ENCODE results near the gene SORCS2. TPM values are rescaled to one million over a fixed set of nuclear protein-coding genes. Genes with fewer than 3 reads are reported as not detected.

SORCS2 gene
- total RNA-seq, 1 donor from 2014 or later, result 29.5 TPM

DNA sequence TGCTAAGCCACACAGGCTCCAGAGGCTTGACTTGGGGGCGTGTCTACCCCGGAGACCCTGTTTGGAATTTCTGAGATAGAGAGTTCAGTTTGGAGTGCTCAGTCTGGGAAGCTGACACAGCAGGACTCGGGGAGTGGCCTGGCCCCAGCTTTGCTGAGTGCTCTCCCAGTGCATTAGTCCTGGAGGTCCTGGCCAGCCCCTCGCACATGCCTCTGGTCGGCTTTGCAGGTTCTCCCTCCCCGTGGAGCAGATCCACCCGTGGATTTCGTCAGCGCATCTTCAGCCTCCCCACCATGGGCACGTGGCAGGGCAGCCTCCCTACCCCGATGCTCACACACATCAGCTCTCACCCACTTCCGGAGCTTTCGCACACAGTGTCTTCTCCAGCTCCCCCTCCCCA is 177.2 kb downstream of the SORCS2 start:
- Mint-ChIP-seq H3K4me3 (ENCODE audit: unreplicated experiment) (no peak overlapping the region), H3K36me3 (ENCODE audit: unreplicated experiment) (no peaks in the 10 kb centered on the region), H3K27ac (ENCODE audit: unreplicated experiment) (no peak overlapping the region), H3K27me3 (ENCODE audit: unreplicated experiment) (peaks cover 5% of the 10 kb centered on the region), H3K9me3 (ENCODE audit: unreplicated experiment) (peaks cover 1% of the 10 kb centered on the region), H3K4me1 (ENCODE audit: low read depth, unreplicated experiment) (peaks cover 7% of the 10 kb centered on the region)
- DNase-seq, result no peak
- TF ChIP-seq, protein P1, sequence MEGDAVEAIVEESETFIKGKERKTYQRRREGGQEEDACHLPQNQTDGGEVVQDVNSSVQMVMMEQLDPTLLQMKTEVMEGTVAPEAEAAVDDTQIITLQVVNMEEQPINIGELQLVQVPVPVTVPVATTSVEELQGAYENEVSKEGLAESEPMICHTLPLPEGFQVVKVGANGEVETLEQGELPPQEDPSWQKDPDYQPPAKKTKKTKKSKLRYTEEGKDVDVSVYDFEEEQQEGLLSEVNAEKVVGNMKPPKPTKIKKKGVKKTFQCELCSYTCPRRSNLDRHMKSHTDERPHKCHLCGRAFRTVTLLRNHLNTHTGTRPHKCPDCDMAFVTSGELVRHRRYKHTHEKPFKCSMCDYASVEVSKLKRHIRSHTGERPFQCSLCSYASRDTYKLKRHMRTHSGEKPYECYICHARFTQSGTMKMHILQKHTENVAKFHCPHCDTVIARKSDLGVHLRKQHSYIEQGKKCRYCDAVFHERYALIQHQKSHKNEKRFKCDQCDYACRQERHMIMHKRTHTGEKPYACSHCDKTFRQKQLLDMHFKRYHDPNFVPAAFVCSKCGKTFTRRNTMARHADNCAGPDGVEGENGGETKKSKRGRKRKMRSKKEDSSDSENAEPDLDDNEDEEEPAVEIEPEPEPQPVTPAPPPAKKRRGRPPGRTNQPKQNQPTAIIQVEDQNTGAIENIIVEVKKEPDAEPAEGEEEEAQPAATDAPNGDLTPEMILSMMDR (IDR thresholded peaks at IDR 0.05; ENCODE audit: partially characterized antibody, unreplicated experiment), result no peak

DNA sequence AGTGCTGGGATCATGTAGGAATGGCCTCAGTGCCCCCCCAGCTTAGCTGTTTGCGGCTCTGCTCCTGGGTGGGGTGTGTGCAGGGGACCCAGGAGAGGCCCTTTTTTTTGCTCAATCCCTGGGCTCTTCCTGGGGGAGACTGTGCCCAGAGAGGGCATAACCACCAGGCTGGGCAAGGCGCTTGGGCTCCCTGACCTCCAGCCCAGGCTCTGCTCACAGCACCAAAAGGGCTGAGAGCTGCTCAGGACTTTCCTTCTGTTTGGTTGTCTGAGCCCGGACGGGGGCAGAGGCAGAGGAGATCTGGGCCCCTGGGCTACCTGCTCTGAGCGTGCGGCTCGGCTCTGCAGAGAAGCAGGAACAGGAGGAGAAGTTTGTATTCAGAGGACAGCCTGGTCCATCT is 177.7 kb downstream of the SORCS2 start:
- Mint-ChIP-seq H3K27ac (ENCODE audit: unreplicated experiment) (no peak overlapping the region), H3K4me1 (ENCODE audit: low read depth, unreplicated experiment) (peaks cover 5% of the 10 kb centered on the region), H3K9me3 (ENCODE audit: unreplicated experiment) (peaks cover 1% of the 10 kb centered on the region), H3K36me3 (ENCODE audit: unreplicated experiment) (no peaks in the 10 kb centered on the region), H3K27me3 (ENCODE audit: unreplicated experiment) (peaks cover 5% of the 10 kb centered on the region), H3K4me3 (ENCODE audit: unreplicated experiment) (no peak overlapping the region)
- DNase-seq, result no peak
- TF ChIP-seq, protein P1 (IDR thresholded peaks at IDR 0.05; ENCODE audit: partially characterized antibody, unreplicated experiment), result no peak

DNA sequence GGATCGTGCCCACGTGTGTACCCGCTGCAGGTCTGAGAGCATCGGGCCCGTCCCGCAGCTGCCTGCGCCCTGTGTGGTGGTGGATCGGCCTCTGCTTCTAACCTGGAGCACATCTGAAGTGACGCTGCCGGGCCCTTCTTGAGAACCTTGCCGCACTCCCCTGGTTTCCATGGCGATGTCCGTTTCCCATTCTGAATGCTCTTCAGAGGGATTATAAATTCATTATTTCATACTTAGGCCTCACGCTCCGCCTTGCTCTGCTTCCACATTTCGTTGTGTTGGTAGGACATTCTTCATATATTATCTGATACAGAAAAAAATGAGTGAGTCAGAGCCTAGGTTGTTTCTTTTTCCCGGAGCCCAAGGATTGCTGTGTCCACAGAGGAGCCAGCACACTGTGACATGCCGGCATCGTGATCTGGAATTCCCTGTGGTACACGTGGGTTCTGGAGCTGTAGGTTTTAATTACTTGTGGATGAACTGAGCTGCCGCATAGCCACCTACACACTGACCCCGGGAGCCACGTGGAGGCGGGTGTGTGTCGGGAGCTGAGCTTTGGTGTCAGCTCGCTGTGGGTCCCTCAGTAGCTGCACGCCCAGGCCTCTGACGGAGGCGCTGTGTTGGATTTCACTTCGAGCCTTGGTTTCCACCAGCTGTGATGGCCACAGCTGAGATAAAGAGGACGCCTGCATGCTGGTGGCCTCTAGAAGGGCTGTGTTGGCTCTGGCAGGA is 179.0 kb downstream of the SORCS2 start:
- Mint-ChIP-seq H3K36me3 (ENCODE audit: unreplicated experiment) (no peaks in the 10 kb centered on the region), H3K9me3 (ENCODE audit: unreplicated experiment) (peaks cover 4% of the 10 kb centered on the region), H3K4me1 (ENCODE audit: low read depth, unreplicated experiment) (peaks cover 5% of the 10 kb centered on the region), H3K27ac (ENCODE audit: unreplicated experiment) (no peak overlapping the region), H3K27me3 (ENCODE audit: unreplicated experiment) (peaks cover 5% of the 10 kb centered on the region), H3K4me3 (ENCODE audit: unreplicated experiment) (no peak overlapping the region)
- TF ChIP-seq, protein P1 (IDR thresholded peaks at IDR 0.05; ENCODE audit: partially characterized antibody, unreplicated experiment), result no peak
- no peak for DNase-seq

DNA sequence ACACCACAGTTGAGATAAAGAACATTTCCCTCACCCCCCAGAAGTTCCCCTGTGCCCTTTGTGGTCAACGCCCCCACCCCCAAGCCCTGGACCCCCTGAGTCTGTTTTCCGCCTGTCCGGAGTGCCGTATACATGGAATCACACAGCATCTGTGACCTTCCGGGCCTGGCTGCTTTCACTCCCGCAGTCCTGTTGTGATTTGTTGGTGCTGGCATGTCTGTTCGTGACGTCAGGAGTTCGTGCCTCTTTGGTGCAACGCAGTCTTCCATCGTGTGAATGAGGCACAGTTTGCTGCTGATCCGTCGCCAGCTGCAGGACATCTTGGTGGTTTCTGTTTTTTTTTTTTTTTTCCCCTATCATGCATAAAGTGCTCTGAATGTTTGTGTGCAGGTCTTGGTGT is 180.3 kb downstream of the SORCS2 start:
- H3K4me3 Mint-ChIP-seq (ENCODE audit: unreplicated experiment), result no peak overlapping the region
- no peak overlapping the region for H3K27ac Mint-ChIP-seq (ENCODE audit: unreplicated experiment)
- no peak for DNase-seq
- peaks cover 3% of the 10 kb centered on the region for H3K27me3 Mint-ChIP-seq (ENCODE audit: unreplicated experiment)
- no peaks in the 10 kb centered on the region for H3K36me3 Mint-ChIP-seq (ENCODE audit: unreplicated experiment)
- peaks cover 3% of the 10 kb centered on the region for H3K9me3 Mint-ChIP-seq (ENCODE audit: unreplicated experiment)
- H3K4me1 Mint-ChIP-seq (ENCODE audit: low read depth, unreplicated experiment), result peaks cover 6% of the 10 kb centered on the region
- TF ChIP-seq, protein P1 (IDR thresholded peaks at IDR 0.05; ENCODE audit: partially characterized antibody, unreplicated experiment), result no peak

DNA sequence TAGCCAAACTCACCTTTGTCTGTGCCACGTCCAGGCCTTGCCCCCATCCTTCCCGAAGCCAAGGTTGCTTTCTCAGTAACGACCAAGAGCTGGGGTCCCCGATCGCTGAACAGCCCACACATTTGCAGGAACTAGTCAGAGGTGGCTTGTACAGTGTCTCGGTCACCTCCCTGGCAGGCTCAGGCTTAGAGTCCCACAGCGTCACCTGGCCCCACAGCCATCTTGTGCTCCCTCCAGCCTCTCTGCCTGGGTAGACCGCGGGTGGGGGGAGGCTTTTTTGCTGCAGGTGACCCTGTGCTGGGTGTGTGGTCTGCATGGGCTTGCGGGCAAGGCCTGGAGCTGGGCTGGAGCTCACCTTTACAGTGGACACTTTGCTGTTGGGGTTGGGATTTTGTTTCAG is 182.2 kb downstream of the SORCS2 start:
- Mint-ChIP-seq H3K27me3 (ENCODE audit: unreplicated experiment) (peaks cover 3% of the 10 kb centered on the region), H3K9me3 (ENCODE audit: unreplicated experiment) (peaks cover 3% of the 10 kb centered on the region), H3K4me1 (ENCODE audit: low read depth, unreplicated experiment) (peaks cover 8% of the 10 kb centered on the region), H3K4me3 (ENCODE audit: unreplicated experiment) (no peak overlapping the region), H3K36me3 (ENCODE audit: unreplicated experiment) (no peaks in the 10 kb centered on the region), H3K27ac (ENCODE audit: unreplicated experiment) (no peak overlapping the region)
- DNase-seq, result no peak
- TF ChIP-seq, protein P1 (IDR thresholded peaks at IDR 0.05; ENCODE audit: partially characterized antibody, unreplicated experiment), result no peak
